Heart right ventricle (tissue), 16 donors: ENCODE data around the gene CARD9. TPM values are rescaled to one million over a fixed set of nuclear protein-coding genes. Genes with fewer than 3 reads are reported as not detected.
"Not testable (repeated sequence)": the region's sequence is repeated elsewhere in the genome, so short reads cannot be mapped to it uniquely, and the experiment has no call there.

Experiments
- ATAC-seq, 8 donors: fragments of 200-7000 bp; cut with Tn5 transposase; one replicate each; pipeline ENCODE4 v1.9.1; 2020; ENCODE audit warnings: mild to moderate bottlenecking in 8 of 8, moderate library complexity in 8 of 8, moderate number of reproducible peaks in 1 of 8
- DNase-seq, 2 donors: peaks; one replicate each; pipeline ENCODE4 v3.0.0-alpha.2; 2020
- H3K27ac ChIP-seq, 10 donors: fragments of 200-600 bp; sonication (generic) in 2 of 10; one replicate each; pipeline versions ENCODE4 v1.5.0 to v1.8.0; 2020 to 2022; ENCODE audit warnings: mild to moderate bottlenecking in 3 of 10
- H3K27me3 ChIP-seq, 7 donors: fragments of 200-600 bp; one replicate each; pipeline ENCODE4 v1.8.0; 2021 to 2022; ENCODE audit warnings: mild to moderate bottlenecking in 2 of 7
- H3K36me3 ChIP-seq, 9 donors: fragments of 200-600 bp; sonication (generic) in 1 of 9; one replicate each; pipeline versions ENCODE4 v1.5.0 to v1.8.0; 2020 to 2022; ENCODE audit warnings: mild to moderate bottlenecking in 2 of 9
- H3K4me1 ChIP-seq, 9 donors: fragments of 200-600 bp; sonication (generic) in 1 of 9; one replicate each; pipeline versions ENCODE4 v1.5.0 to v1.8.0; 2020 to 2022; ENCODE audit warnings: mild to moderate bottlenecking in 4 of 9
- H3K4me3 ChIP-seq, 10 donors: fragments of 200-600 bp; sonication (generic) in 2 of 10; one replicate each; pipeline versions ENCODE4 v1.5.0 to v1.8.0; 2020 to 2022; ENCODE audit warnings: mild to moderate bottlenecking in 7 of 10, moderate library complexity in 2 of 10
- H3K9me3 ChIP-seq, 11 donors: fragments of 200-600 bp in 10 of 11; sonication (generic) in 2 of 11; one replicate each; pipeline versions ENCODE4 v1.5.0 to v1.8.0; 2013 to 2022; ENCODE audit warnings: mild to moderate bottlenecking in 2 of 11, control low read depth in 1 of 11, moderate library complexity in 1 of 11
- WGBS, 2 donors: extraction: QIAGEN DNeasy Blood & Tissue Kit; methylation state at CpG; one replicate each; pipeline ENCODE4 v1.1.7; 2013; ENCODE audit warnings: inconsistent platforms in 1 of 2; 5-methylcytosine and 5-hydroxymethylcytosine counted together
- intact Hi-C, 10 donors: fragments of 100-400 bp; cut with DNase I; formaldehyde crosslinking; loops; one replicate each; pipeline versions ENCODE4 v1.11.1 to v1.14.2; 2022
- polyA plus RNA-seq, 2 donors: library from polyadenylated mRNA; stranded (reverse); fragments of 200-250 nt; gene quantifications; one replicate each; pipeline ENCODE4 v1.2.3, GENCODE V29; 2013
- total RNA-seq, 10 donors: library from RNA; stranded (reverse); fragmentation: NEBNext Ultra II Directional in 3 of 10; extraction: Animal tissue kit (Norgen Biotek cat#: 25700) in 3 of 10; gene quantifications; one replicate each; pipeline versions ENCODE4 v1.2.1 to v1.2.4, GENCODE V29; 2021 to 2023
- TF ChIP-seq, protein P1 (sequence below), 9 donors: fragments of 200-600 bp; sonication (generic) in 2 of 9; IDR thresholded peaks; one replicate each; pipeline versions ENCODE4 v1.5.0 to v1.8.0; 2021 to 2022; ENCODE audit warnings: antibody characterized with exemption in 9 of 9, mild to moderate bottlenecking in 5 of 9, moderate library complexity in 1 of 9
- donor health status: Arrhythmogenic right ventricular cardiomyopathy.
- donor health status: ischemic (EF 13 %, LVEDD 7.1; RV severe dilation, severe dysfunction).
- donor health status: healthy with polysubstance abuse.
- donor health status: DM: no; HTN: yes; CAD: no.
- donor health status: DM: no; HTN: no; CAD: no.
- donor health status: ischemic (EF 25% LVEDD 6.9; RV normal size, moderate dysfunction).
- donor health status: ischemic (EF 25% LVEDD 5.7; RV mildly dilated, moderate dysfunction).
- donor health status: healthy.
- donor health status: DM: yes; HTN: yes; CAD: no.
- donor health status: Ischemic cardiomyopathy.
- donor health status: ischemic (EF 35%, LVEDD 5.7; RV mildly dilated, moderate dysfunction).
- donor health status: nonischemic (EF 11% LVEDD 7.7; RV severe dilation, severe dysfunction).
- donor health status: DM: yes; HTN: yes; CAD: no.
- donor health status: PGD.
- donor health status: ischemic (EF 29% LVEDD 5.4; RV normal size, mild dysfunction).
- donor health status: nonischemic (EF 23%, LVEDD 6.1; RV moderate dilation, normal function).

Gene CARD9
- total and polyA plus RNA-seq, 12 donors, result 0.21 to 2.0 (median 1.1) TPM; not detected in 1

DNA sequence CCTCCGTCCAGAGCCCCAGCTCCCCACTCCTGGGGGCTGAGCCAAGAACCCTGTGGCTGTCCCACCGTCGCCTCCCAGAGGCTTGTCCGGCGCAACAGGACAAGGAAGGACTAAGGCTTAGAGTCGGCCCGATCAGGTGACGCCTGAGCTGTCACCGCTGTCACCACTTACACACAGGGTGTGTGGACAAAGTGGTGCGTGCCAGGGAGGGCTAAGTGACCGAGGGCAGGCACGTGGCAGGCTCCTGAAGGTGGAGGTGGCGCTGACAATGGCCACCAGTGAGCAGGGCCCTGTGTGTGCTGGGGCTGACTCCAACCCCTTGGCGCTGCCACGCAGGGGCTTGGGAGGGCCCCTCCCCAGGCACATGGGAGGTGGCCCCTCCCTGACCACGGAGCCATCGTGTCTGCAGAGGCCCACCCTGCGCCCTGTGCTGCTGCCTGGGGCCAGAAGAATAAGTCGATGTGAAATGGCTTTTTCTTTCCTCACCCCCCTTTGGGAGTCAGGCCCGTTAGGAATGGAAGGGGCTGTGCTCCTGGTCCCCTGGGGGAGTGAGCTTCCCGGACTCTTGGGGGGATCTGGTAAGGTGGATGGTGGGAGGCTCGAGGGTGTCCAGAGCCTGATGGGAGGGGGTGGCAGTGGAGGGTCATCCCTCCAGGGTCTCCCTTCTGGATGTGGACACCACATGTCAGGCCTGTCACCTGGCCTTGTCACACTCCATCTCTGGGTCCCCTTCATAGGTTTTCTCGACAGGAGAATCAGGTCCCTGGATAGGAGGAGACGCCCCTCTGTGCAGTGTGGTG, 48.8 kb downstream of the CARD9 start:
- no peaks in the 10 kb centered on the region for H3K36me3 ChIP-seq
- H3K27me3 ChIP-seq, result peaks cover 0 to 23% (median 0%) of the 10 kb centered on the region in 7 donors
- ATAC-seq, result peak; percentile 30 to 79 (median 68)
- intact Hi-C loops, result loop anchor here in 1 of 10 donors (5.0 kb wide), 1 partner anchor 38 kb away; the partner anchor contains the start of gene DNLZ
- peak; percentile 50 to 70 for DNase-seq
- peak overlapping the region in 7 of 10 donors; percentile 34 to 72 (median 58) for H3K27ac ChIP-seq
- 42 to 51% methylated on average over 24 of the region's 24 CpGs for WGBS, 2 donors
- TF ChIP-seq, protein P1, sequence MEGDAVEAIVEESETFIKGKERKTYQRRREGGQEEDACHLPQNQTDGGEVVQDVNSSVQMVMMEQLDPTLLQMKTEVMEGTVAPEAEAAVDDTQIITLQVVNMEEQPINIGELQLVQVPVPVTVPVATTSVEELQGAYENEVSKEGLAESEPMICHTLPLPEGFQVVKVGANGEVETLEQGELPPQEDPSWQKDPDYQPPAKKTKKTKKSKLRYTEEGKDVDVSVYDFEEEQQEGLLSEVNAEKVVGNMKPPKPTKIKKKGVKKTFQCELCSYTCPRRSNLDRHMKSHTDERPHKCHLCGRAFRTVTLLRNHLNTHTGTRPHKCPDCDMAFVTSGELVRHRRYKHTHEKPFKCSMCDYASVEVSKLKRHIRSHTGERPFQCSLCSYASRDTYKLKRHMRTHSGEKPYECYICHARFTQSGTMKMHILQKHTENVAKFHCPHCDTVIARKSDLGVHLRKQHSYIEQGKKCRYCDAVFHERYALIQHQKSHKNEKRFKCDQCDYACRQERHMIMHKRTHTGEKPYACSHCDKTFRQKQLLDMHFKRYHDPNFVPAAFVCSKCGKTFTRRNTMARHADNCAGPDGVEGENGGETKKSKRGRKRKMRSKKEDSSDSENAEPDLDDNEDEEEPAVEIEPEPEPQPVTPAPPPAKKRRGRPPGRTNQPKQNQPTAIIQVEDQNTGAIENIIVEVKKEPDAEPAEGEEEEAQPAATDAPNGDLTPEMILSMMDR (IDR thresholded peaks at IDR 0.05), result peak in 2 of 9 donors; percentile 26
- H3K4me1 ChIP-seq, result peaks cover 24 to 48% (median 33%) of the 10 kb centered on the region in 9 donors
- H3K4me3 ChIP-seq, result no peak overlapping the region
- H3K9me3 ChIP-seq, result peaks cover 0 to 9% (median 0%) of the 10 kb centered on the region in 11 donors

DNA sequence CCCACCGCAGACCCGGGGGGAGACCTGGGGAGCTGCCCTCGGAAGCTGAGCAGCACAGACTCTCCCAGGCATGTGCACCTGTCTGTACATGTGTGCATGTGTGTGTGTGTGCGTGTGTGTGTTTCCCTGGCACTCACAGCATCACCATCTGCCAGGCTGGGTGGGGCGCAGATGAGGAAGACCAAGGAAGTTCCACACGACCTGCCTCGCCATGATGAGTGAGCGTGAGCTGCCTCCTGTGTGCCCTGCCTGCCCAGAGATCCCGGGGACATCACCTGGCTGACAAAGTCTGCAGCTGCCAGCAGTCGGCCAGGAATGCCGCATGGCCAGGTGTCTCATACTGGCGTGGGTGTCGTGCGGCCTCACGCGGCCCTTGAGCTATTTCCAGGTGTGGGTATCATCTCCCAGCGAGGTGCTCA, 50.1 kb downstream of the CARD9 start:
- peaks cover 0 to 21% (median 0%) of the 10 kb centered on the region in 7 donors for H3K27me3 ChIP-seq
- TF ChIP-seq, protein P1 (IDR thresholded peaks at IDR 0.05), result no peak
- intact Hi-C loops, result no loop called here
- WGBS, 2 donors, result 90 to 91% methylated on average over 17 of the region's 17 CpGs
- no peaks in the 10 kb centered on the region for H3K36me3 ChIP-seq
- H3K9me3 ChIP-seq, result peaks cover 0 to 9% (median 0%) of the 10 kb centered on the region in 11 donors
- H3K27ac ChIP-seq, result no peak overlapping the region
- H3K4me3 ChIP-seq, result no peak overlapping the region
- peak in 1 of 2 donors; percentile 6 for DNase-seq
- ATAC-seq, result no peak
- H3K4me1 ChIP-seq, result peaks cover 14 to 36% (median 21%) of the 10 kb centered on the region in 9 donors

- DNase-seq (peak in 1 of 2 donors; percentile 2), ATAC-seq (no peak)
- TF ChIP-seq, protein P1 (IDR thresholded peaks at IDR 0.05), result no peak
- intact Hi-C loops, result no loop called here
- Histone ChIP-seq H3K27ac (no peak overlapping the region), H3K27me3 (peaks cover 0 to 15% (median 0%) of the 10 kb centered on the region in 7 donors), H3K4me1 (peaks cover 9 to 31% (median 16%) of the 10 kb centered on the region in 9 donors), H3K9me3 (peaks cover 0 to 9% (median 0%) of the 10 kb centered on the region in 11 donors), H3K36me3 (no peaks in the 10 kb centered on the region), H3K4me3 (no peak overlapping the region)
- WGBS, 2 donors, result 81 to 85% methylated on average over 23 of the region's 23 CpGs
These were observed 50.6 kb downstream of the CARD9 start for GRCh38 chr9:136322756-136323330.

DNA sequence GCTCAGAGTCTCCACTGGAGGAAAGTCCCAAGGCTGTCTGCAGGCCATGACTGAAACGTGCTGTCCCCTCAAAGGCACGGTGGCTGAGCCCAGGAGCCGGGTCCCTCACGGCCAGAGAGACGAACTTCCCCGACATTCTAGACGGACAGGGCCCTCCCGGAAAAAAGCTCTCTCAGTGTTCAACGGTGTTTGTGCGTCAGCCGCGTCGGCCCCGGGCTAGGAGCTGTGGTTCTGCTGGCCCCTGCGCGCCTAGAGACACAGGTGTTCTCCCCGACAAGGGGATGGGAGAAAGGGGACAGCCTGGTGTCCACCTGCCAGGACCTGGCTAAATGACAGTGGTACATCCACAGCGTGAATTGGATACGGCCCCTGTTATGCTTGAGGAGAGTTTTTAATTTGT, 51.9 kb downstream of the CARD9 start:
- Histone ChIP-seq H3K9me3 (peaks cover 0 to 9% (median 0%) of the 10 kb centered on the region in 11 donors), H3K27me3 (peaks cover 0 to 8% (median 0%) of the 10 kb centered on the region in 7 donors), H3K36me3 (no peaks in the 10 kb centered on the region), H3K4me3 (no peak overlapping the region), H3K4me1 (peaks cover 2 to 23% (median 8%) of the 10 kb centered on the region in 9 donors), H3K27ac (no peak overlapping the region)
- DNase-seq, result peak in 1 of 2 donors; percentile 4
- TF ChIP-seq, protein P1 (IDR thresholded peaks at IDR 0.05), result no peak
- intact Hi-C loops, result no loop called here
- WGBS, 2 donors, result 85 to 91% methylated on average over 19 of the region's 19 CpGs
- no peak for ATAC-seq

DNA sequence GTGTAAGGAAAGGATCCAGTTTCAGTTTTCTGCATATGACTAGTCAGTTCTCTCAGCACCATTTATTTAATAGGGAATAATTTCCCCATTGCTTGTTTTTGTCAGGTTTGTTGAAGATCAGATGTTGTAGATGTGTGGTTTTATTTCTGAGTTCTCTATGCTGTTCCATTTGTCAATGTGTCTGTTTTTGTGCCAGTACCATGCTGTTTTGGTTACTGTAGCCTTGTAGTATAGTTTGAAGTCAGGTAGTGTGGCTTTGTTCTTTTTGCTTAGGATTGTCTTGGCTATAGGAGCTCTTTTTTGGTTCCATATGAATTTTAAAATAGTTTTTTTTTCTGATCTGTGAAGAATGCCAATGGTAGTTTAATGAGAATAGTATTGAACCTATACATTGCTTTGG, 52.5 kb downstream of the CARD9 start:
- DNase-seq, H3K27me3 ChIP-seq, H3K36me3 ChIP-seq, H3K9me3 ChIP-seq, intact Hi-C loops, ATAC-seq, H3K27ac ChIP-seq, H3K4me3 ChIP-seq: not testable (repeated sequence)
- H3K4me1 ChIP-seq, result peaks cover 0 to 17% (median 5%) of the 10 kb centered on the region in 9 donors

DNA sequence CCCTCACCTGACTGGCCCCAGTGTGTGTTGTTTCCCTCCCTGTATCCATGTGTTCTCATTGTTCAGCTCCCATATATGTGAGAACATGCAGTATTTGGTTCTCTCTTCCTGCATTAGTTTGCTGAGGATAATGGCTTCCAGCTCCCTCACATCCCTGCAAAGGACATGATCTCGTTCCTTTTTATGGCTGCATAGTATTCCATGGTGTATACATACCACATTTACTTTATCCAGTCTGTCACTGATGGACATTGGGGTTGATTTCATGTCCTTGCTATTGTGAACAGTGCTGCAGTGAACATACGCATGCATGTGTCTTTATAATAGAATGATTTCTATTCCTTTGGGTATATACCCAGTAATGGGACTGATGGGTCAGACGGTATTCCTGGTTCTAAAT, 53.5 kb downstream of the CARD9 start:
- H3K4me3 ChIP-seq, H3K36me3 ChIP-seq, H3K4me1 ChIP-seq, H3K27me3 ChIP-seq, H3K27ac ChIP-seq, DNase-seq, ATAC-seq: not testable (repeated sequence)
- H3K9me3 ChIP-seq, result peaks cover 0 to 18% (median 3%) of the 10 kb centered on the region in 11 donors
- intact Hi-C loops, result loop anchor here in 1 of 10 donors (10.0 kb wide), 1 partner anchor 85 kb away; the partner anchor contains the start of gene SNAPC4
- WGBS, 2 donors, result 91 to 93% methylated on average over 3 of the region's 3 CpGs

GRCh38 chr9:136319244-136319643, 54.2 kb downstream of the CARD9 start:
- 94 to 99% methylated on average over 14 of the region's 14 CpGs for WGBS, 2 donors
- not testable (repeated sequence) for DNase-seq, H3K4me3 ChIP-seq, H3K27ac ChIP-seq, ATAC-seq, H3K36me3 ChIP-seq, H3K27me3 ChIP-seq, H3K4me1 ChIP-seq
- intact Hi-C loops, result loop anchor here in 1 of 10 donors (10.0 kb wide), 1 partner anchor 86 kb away; the partner anchor contains the start of gene SNAPC4
- peaks cover 0 to 25% (median 4%) of the 10 kb centered on the region in 11 donors for H3K9me3 ChIP-seq
